Measurements from ENCODE around the gene NIF3L1.
"Not testable (repeated sequence)": the region's sequence is repeated elsewhere in the genome, so short reads cannot be mapped to it uniquely, and the experiment has no call there.

NIF3L1 gene

GRCh38 chr2:200873560-200873959, 15.6 kb upstream of the NIF3L1 start:
- DNase-seq, result no peak

- DNase-seq, result no peak
Measured at GRCh38 chr2:200877443-200877842, 11.7 kb upstream of the NIF3L1 start.

- DNase-seq, result no peak
Measured at GRCh38 chr2:200878289-200878880, 10.8 kb upstream of the NIF3L1 start.

- not testable (repeated sequence) for DNase-seq
Measured at GRCh38 chr2:200881715-200882249, 7.4 kb upstream of the NIF3L1 start.

- DNase-seq, result no peak
Measured at GRCh38 chr2:200899482-200899881, 10.3 kb downstream of the NIF3L1 start.

- DNase-seq, result no peak
Measured at GRCh38 chr2:200901459-200902072, 12.4 kb downstream of the NIF3L1 start.

GRCh38 chr2:200905618-200906296, 16.6 kb downstream of the NIF3L1 start:
- DNase-seq, result no peak

GRCh38 chr2:200909958-200910357, 20.8 kb downstream of the NIF3L1 start:
- no peak for DNase-seq

- no peak for DNase-seq
Measured at GRCh38 chr2:200913654-200914053, 24.5 kb downstream of the NIF3L1 start.

GRCh38 chr2:200922439-200922838, 33.3 kb downstream of the NIF3L1 start:
- DNase-seq, result no peak

- no peak for DNase-seq
Measured at GRCh38 chr2:200929334-200930249, 40.4 kb downstream of the NIF3L1 start.

GRCh38 chr2:200930947-200931626, 41.9 kb downstream of the NIF3L1 start:
- no peak for DNase-seq

GRCh38 chr2:200939832-200940231, 50.7 kb downstream of the NIF3L1 start:
- DNase-seq, result no peak

- no peak for DNase-seq
Measured at GRCh38 chr2:200943527-200944105, 54.4 kb downstream of the NIF3L1 start.

- DNase-seq, result no peak
Measured at GRCh38 chr2:200944467-200945394, 55.6 kb downstream of the NIF3L1 start.

- DNase-seq, result no peak
Measured at GRCh38 chr2:200945395-200945729, 56.2 kb downstream of the NIF3L1 start.

- no peak for DNase-seq
Measured at GRCh38 chr2:200950378-200950777, 61.2 kb downstream of the NIF3L1 start.

Data from NCI-H187 treated with DMSO at 0.1 percent for 48 hours (cell line).